GM20431 (cell line): ENCODE results near the gene CBFA2T3.

Experiments used
- in situ Hi-C: fragments of 300-500 bp; cut with MseI, MboI; formaldehyde crosslinking; loops from one replicate; pipeline ENCODE4 v1.15.0; 2020; ENCODE audit warnings: low sequenced_read_pairs; ENCODE audit not compliant: unreplicated experiment

The CBFA2T3 gene

DNA sequence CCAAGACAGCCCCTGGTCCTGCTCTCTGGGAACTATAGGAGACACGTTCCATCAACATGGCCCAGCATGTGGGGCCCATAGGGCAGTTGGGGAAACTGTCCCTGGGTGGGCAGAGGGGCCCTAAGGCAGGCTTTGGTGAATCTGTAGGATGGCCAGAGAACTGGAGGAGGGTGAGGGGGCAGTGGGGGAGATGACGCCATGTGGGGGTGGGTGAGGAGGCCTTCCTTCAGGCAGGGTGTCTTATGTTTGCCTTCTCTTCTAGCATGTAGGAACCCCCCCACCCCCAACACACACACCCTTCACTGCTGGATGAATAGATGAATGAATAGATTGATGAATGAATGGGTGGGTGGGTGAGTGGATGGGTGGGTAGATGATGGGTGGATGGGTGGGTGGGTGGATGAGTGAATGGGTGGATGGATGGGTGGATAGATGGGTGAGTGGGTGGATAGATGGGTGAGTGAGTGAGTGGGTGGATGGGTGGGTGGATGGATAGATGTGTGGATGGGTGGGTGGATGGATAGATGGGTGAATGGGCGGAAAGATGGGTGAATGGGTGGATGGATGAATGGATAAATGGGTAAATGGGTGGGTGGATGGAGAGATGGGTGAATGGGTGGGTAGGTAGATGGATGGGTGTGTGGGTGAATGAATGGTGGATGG lies 2.5 kb upstream of the CBFA2T3 start:
- in situ Hi-C loops, result no loop called here

DNA sequence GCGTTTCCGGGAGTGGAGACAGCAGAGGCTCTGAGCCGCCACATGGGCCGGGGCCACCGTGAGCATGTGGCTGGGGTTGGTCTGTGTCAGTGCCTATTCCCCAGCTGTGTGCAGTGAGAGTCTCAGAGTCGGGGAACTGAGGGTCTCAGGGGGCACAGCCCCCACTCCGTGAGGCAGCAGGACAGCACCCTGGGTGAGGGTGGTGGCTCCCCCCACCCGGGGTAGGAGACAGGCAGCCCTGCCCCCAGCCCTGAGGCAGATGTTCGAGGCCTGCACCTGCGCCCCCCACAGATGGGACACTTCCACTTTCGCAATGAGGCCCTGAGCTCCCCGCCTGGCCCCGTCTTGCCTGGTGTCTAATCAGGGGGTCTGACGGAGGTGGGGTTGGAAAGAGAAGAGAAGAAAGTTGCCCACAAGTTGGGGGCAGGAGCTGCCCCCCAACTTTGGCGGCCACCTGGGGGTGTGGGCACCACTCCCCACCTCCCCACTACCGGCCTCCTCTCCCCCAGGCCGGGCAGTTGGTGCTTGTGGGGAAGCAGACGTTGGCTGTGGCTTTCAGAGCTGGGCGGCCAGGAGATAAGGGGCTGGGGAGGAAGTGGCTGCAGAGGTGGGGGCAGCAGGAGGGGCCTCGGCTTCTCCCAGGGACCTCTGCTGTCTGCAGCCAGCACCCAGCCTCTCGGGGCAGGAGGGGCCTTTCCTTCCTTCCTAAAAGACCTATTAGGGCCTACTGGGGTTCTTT lies 1.8 kb upstream of the CBFA2T3 start:
- in situ Hi-C loops, result no loop called here

DNA sequence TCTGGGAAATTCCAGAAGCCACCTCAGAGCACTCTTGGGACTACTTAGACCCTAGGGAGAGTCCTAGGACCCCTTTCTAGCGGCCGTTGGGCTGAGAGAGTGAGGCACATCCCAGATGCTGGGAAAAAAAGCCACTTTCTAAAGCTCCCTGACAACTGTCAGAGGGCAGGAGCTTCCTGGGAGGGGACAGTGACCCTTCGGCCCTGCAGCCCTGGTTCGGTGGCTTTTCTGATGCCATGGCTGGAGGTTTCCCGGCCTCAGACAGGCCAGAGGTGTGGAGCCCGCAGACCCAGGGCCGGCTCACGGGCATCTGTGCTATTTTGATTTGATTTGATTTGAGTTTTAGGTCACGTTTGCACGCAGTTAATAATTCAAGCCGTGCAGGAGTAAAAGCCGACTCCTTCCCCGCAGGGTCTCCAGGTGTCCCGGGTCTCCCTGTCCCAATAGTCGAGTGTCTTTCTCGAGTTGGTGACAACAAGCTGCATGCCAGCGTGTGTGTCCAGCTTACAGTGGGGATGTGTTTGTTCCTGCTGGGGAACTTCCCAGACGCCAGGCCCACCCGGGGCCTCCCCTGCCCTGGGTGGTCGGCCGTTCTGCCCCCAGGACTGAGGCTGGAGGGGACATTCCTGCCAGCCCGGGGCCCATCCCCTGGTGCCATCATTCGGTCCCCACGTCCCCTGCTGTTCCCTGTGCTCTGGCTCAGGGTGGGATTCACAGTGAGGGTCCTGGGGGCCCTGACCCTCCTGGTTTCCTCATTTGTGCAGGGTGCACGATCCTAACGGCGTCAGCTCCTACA lies 1.0 kb upstream of the CBFA2T3 start:
- in situ Hi-C loops, result no loop called here

DNA sequence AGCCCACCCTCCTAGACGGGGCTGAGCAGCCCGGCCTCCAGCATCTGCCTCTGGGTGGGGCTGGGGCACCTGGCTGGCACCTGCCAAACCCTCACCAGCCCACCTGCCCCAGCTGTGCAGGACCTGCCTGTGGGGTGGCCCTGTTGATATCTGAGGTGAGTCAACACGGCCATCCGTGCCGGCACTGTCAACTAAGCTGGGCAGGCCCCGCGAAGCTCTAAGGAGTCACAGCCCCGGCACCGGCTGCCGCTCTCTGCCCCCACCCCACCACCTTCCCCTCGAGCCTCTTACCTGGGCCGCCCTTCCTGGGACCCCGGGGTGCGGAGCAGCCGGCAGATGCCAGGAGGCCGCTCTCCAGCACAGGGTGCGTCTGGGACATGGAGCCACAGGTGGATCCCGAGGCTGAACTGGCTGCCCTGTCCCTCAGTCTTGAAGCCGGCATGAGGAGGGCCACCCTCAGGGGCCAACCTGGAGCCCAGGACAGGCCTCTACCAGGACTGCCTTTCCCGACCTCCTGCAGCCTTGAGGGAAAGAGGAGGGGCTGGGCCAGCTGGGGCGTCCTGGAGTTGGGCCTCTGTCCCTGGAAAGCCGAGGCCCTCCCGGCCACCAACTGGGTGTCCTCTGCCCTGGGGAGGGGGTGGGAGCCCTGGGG lies 515 bp downstream of the CBFA2T3 start:
- in situ Hi-C loops, result no loop called here

DNA sequence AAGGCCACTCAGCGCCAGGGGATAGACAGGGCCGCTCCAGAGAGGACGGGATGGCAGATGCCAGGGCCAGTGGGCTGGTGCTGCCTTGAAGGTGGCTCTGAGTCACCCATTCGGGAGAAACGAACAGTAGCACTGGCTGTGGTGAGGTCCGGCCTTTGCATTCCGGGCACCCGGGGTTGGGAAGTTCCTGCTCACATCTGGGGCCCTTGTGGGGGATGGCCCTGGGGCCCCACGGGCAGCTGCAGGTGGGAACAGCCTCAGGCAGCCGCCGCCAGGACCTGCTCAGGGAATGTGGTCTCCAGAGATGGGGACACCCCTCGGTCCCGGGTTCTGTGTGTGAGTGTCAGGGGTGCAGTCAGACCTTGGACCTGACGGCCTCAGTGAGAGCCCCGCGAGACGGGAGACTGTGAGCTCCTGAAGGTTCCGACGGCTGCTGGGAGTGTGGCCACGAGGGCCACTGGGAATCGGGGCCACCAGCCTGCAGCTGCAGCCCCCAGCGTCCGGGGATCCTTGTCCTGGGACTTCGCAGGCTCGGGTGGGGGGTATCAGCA lies 1.4 kb downstream of the CBFA2T3 start:
- in situ Hi-C loops, result no loop called here

DNA sequence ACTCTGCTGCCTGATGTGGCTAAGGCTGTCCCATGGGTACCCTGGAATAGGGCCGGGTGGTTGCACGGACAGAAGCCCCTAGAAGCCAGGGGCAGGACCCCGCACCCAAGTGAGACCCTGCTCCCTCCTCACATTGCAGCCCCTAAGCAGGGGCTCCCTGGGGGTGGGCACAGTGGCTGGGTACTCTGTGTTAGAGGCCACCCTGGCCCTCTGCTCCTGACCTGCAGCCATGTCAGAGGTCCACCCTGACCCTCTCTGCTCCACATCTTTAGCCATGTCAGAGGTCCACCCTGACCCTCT lies 2.1 kb downstream of the CBFA2T3 start:
- in situ Hi-C loops, result no loop called here

DNA sequence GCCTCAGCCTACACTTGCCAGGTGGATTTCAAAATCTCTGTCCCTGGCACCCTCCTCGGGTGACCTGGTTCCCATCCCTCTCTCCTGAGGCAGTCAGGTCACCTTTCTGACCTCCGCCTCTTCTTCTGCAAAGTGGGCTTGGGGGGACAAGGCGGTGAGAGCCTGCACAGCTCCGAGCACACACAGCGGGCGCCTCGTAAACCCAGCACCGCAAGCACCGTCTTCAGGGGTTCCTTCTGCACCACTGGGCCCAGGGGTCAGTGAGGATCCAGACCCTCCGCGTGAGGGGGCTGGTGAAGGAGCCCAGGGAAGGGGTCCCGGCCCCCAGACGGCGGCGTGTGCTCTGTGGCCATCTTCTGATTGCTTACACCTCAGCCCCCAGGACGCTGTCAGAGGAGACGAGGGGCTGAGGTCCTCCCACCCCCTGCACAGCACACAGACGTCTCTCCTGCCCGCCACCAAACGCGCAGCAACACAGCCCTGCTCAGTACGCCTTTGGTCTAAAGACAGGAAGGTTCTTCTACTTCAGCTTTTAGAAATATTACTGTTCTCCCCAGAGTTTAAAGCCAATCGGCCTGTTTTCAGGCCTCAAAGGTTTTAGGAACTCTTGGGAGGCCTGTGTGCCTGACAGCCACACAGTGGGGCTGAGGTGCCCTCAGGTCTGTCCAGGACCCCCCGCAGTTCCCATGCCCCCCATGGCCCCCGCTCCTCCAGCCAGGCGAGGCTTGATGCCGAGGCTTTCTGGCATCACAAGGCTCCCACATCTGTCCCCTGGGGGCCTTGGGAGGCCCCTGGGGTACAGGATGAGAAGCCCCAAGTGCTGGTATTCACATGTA lies 2.7 kb downstream of the CBFA2T3 start:
- in situ Hi-C loops, result no loop called here

DNA sequence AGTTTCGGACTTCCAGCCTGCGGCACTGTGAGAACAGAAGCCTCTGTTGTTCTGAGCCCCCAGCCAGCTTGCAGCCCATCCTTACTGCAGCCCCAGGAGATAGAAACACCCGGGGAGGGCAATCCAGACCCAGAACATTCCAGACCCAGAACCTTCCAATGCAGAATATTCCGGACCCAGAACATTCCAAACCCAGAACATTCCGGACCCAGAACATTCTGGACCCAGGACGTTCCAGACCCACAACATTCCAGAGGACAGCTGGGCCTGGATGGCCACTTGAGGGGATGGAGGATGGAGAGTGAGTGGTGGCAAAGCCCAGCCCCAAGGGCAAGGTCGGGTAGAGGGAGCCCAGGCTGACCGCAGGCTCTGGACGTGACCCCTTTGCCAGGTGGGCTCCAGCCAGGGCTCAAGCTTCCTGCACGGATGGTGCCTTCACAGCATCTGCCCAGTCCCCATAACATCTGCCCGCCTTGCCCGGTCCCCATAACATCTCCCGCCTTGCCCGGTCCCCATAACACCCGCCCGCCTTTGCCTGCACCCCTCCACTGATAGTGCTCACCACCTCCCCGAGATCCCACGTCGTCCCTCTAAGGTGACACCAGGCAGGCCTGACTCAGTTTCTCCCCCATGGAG lies 3.5 kb downstream of the CBFA2T3 start:
- in situ Hi-C loops, result no loop called here

DNA sequence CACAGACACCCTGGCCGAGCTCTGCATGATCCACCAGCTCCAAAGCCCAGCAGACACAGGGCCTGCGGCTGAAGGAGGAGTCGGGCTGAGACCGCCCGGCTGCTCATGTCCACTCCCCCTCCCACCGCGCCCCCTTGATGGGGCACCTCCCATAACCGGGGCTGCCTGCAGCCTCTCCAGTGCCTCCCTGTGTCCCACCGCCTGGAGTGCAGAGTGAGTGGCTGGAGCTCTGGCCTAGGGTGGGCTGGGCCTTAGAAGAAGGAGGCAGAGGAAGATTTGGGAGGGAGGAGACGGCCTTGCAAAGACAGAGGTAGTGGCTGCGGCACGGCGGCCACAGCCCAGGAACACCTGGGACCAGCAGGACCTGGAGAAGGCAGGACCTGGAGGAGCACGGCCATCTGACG lies 4.0 kb downstream of the CBFA2T3 start:
- in situ Hi-C loops, result no loop called here

DNA sequence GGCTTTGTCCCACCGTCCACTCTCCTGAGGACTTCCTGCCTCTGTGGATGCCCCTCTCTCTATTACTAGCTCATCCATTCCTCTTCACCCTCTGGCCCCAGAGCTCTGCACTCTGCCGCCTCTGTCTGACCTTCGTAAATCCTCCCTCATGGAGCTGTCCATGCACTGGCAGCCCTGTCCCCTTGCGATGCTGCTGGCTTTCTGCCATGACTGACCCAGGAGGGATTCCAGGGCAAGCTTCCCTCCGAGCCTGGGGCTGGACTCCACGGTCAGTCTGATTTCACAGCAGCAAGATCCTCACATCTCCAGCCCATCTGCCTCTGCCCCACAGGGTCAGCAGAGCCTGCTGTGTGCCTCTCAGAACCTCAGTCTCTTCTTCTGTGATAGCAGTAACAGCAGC lies 4.7 kb downstream of the CBFA2T3 start:
- in situ Hi-C loops, result no loop called here

DNA sequence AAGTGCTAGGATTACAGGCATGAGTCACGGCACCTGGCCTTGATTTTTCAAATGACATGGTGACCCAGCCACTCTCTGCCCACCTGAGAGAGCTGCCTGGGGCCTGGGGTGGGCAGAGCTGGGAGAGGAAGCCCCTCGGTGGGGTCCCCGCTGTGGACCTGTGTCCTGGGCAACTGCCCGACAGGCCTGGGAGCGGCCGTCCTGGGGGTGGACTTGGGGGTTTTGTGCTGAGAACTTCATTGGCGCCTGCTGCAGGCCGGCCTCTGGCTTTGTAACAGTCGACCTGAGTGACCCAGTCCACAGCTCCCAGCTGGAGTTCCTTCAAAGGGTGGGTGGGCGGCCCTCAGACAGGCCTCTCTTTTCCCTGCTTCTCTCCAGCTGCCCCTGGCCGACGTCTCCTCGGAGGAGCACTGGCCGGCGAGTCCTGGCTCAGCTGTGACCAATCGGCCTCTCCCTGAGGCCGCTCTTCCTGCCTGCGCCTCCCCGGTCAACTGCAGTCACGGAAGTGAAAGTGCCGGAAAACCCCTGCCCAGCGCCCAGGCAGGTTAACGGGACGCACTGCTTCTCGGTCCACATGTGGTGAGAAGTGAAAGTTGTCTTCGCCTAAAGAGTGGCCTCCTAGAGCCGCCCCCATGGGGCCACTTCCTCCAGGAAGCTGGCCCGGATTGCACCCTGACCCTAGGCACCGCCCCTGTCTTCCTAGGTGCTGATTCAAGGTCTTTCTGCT lies 5.5 kb downstream of the CBFA2T3 start:
- in situ Hi-C loops, result no loop called here

DNA sequence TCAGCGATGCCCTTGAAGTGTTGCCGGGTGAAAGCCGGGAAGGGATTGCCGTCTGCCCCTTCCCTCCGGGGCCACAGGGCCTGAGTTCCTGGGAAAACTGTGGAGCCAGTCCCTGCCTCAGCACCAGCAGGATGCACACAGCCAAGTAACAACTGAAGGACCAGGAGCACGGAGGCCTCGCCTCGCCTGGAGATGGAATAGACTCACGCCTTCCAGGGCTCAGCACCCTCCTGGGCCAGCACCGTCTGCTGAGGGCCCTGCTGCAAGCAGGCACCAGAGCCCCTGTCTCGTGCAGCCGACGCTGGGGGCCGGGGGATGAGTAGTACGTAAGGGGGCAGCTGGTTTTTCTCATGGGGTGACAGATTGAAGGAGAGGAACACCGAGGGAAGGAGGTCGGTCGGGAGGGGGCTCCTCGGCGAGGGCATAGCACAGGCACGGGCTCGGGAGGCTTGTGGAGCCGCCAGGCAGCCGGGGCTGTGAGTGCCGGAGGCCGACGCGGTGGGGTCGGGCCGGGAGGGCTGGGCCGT lies 6.4 kb downstream of the CBFA2T3 start:
- in situ Hi-C loops, result no loop called here

DNA sequence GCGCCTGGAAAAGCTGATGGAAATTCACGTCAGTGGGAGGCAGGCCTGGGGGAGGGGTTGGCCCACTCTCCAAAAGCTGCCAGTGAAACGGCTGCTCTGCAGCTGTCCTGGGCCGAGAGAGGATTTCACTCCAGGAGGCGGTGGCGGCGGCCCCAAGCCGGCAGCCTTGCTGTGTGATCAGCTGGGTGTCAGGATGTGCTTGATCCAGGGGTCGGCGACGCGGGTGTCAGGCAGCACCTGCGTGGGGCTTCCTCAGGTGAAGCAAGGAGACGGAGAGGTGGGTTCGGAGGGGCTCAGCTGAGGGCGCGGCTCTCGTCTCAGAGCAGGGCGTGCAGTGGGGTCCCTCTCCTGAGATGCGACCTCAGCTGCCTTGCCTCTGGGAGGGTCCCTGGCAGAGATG lies 7.0 kb downstream of the CBFA2T3 start:
- in situ Hi-C loops, result no loop called here

DNA sequence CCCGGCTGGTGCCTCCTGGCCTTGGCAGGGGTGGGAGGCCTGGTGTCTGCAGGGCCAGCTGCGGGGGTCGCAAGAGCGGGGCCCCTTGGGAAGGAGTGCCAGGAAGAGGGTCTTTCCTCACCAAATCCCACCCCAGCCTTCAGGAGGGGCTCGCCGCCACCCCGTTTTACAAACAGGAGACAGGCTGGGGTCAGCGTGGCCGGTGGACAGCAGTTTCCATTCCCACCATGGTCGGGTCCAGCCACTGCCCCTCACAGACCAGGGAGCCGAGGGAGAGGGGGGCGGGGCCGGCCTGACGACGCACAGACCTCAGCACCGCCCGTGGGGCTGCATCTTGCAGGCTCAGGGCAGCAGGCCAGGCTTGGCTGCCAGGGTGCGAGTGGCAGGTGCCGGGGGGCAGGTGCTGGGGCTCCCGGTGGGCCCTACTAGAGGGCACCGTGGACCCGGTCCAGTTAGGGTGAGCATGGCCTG lies 7.6 kb downstream of the CBFA2T3 start:
- in situ Hi-C loops, result no loop called here

DNA sequence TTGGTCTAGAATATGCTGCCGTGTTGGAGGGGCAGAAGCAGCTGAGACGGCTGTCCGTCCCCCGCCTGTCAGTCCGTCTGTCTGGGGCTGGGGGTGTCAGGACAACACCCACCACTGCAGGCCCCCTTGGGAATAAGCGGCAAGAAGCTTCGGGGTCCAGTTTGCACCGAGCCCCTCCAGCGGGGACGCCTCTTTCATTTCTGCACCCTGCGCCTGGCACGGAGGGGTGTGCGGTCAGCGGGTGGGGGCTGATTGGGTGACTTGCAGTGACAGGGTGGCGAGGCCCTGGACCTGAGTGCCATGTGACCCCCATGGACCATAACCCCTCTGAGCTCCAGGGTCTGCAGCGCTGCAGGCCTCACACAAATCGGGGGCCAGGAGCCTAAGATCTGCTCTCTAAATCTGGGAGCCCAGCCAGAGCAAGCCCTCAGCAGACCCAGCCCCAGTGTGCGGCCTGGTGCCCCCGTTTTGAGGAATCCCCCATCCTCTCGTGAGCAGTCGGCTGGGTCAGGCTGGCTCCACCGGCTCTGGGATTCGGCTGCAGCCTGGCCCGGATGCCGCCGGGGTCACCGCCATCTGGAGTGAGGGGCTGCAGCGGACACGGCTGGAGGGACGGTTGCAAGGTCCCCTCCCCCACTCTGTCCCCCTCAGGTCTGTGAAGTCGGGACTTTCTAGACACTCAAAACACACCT lies 8.3 kb downstream of the CBFA2T3 start:
- in situ Hi-C loops, result no loop called here

DNA sequence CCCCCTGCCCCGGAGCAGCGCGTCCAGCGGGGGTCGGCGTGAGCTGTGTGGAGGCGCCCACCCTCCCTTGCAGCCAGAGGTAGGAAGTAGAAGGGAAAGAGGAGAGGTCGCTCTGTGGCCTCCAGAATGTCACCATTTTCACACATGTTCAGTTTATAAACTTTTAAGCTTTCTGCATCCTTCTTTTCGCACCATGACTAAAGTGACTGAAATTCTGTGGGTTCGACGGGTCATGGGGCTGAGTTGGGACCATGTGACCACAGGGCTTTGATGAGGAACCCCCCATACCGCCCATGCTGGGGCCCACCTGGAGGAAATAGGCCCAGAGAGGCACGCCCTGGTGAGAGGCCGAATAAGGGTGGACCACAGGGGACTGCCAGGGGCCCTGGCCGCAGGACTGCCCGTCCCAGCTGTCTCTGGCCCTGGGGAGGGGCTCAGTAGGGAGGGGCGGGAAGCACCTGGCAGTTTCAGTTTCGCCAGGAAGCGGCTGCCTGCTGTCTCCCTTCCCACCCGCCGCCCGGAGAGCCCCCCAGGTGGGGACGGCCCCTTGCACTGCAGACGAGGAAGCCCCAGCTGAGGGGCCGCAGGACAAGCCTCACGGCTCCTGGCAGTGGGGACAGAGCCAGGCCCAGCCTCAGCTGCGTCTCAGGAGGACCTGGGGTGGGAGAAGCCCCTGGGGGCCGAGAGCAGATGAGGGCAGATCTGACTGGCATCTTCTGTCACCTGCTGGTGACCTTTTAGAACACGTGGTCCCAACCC lies 9.0 kb downstream of the CBFA2T3 start:
- in situ Hi-C loops, result no loop called here
